Measurements from ENCODE around the gene ZNF598.
"Not testable (repeated sequence)": the region's sequence is repeated elsewhere in the genome, so short reads cannot be mapped to it uniquely, and the experiment has no call there.

ZNF598 gene

DNA sequence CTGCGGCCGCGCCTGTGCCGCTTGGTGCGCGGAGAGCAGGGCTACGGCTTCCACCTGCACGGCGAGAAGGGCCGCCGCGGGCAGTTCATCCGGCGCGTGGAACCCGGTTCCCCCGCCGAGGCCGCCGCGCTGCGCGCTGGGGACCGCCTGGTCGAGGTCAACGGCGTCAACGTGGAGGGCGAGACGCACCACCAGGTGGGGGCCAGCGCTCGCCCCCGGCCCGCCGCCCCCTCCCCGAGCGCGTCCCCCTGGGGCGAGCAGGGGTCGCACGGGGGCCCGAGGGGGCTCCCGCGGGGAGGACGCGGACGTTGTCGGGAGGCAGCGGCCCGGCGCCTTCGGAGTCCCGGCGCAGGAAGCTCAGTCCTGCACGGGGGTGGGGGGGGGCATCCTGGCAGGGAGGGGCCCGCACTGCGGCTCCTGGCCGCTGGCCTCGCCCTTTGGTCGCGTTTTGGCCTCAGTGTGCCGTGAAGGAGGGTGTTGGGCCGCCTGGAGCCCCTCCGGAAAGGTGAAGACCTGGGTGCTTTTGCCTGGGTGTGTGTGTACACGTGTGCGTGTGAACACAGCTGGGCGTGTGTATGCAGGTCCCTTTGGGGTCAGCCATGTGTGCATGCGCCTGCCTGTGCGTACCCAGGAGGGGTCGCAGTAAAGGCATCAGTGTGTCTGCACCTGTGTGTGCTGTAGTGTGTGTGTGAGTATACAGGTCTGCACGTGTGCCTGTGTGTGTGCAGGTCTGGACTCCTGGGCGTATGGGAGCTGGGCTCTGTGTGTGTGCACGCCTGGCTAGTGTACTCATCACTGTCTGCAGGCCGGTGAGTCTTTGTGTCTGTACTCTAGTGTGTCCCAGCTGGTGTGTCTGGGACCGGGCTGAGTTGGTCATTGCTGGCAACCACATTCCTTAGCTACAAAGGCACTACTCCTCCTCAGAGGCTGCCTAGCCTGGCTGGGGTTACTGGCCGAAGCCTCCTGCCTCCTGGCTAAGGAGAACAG is 17.7 kb upstream of the ZNF598 start:
- DNase-seq: no peak

DNA sequence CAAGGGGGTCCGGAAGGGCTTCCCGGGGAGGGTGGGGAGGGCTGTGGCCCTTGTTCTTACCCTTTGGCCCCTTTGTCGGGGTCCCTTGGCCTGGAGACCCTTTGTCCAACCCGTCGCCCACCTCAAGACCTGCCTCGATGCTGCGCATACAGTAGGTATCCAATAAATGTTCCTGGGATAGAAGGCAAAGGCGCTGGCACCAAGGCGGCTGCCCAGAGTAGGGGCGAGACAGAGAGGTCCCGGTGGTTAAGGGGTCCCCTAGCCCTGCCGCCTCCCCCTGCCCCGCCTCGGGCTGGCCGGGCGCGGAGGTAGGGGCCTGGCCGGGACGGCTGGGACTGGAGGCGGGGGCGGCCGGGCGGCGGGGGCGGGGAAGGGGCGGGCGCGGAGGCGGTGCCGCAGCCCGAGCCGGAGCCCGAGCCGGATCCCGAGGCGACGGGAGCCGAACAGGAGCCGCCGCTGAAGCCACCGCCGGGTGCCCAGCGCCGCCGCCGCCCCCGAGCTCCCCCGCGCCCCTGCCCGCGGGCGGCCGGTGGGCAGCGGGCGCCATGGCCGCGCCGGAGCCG is 16.9 kb upstream of the ZNF598 start, which contains the start of gene NHERF2:
NHERF2 (plus strand) TSS at position 442 of the 563 bp plus-strand sequence; CDS start at position 546, 104 bp downstream.
- DNase-seq: peak in 1 of 2 experiments; percentile 53

DNA sequence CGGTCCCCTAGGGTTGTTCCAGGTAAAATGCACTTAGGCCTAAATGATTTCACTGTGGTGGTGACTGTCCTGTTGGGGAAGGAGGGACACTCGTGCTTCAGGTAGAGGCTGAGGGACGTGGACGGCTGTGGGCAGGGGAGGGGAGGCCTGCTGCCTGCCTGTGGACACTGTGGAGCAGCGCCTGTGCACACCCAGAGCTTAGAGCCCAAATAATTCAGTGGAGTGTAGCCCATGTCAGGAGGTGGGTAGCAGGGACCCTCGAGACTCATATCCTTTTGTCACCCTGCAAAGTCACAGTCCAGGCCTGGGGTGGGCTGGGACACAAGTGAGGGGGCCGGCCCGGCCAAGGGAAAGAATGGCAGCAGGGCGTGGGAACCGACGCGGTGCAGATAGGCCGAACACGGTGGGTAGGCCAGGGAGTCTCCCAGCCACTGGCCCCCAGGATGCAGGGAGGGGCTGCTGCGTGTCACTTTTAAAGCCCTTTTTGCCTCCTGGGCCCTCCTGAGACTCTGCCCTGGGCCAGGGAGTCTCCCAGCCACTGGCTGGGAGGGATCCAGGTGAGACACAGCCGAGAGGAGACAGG is 16.3 kb upstream of the ZNF598 start:
- no peak for DNase-seq

DNA sequence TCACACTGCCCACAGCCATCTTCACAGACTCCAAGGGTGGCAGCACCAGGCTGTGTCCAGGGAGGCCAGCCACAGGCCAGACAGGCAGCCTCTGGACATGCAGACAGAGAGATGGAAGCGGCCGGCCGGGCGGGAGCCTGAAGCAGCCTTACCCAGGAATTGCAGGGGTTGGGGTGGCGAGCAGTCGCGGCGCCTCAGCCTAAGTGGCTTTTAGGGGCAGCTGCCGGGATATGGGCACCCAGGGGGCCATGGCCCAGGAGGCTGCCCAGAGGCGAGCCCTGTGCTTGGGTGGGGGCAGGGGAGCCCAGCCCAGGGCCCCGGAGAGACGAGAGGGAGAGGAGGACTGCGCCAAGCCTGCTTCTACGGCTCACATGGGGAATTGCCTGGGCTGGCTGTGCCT is 15.6 kb upstream of the ZNF598 start:
- no peak for DNase-seq

DNA sequence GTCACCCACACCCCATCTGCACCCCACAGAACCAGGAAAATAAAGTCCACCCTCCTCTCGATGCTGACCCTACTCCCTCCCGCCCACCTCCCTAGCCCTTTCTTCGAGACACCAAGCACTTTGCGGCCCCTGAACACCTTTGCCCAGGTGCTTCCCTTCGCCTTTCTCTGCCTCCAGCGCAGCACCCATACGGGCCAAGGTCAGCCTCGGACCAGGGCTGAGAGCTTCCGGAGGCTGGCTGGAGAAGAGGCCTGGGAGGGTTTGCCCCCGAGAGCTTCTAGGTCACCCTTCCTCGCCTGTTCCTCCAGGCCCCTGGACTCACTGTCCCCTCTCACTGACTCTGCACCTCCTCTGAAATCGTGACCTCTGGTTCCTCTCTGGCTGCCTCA is 14.4 kb upstream of the ZNF598 start:
- DNase-seq: no peak

DNA sequence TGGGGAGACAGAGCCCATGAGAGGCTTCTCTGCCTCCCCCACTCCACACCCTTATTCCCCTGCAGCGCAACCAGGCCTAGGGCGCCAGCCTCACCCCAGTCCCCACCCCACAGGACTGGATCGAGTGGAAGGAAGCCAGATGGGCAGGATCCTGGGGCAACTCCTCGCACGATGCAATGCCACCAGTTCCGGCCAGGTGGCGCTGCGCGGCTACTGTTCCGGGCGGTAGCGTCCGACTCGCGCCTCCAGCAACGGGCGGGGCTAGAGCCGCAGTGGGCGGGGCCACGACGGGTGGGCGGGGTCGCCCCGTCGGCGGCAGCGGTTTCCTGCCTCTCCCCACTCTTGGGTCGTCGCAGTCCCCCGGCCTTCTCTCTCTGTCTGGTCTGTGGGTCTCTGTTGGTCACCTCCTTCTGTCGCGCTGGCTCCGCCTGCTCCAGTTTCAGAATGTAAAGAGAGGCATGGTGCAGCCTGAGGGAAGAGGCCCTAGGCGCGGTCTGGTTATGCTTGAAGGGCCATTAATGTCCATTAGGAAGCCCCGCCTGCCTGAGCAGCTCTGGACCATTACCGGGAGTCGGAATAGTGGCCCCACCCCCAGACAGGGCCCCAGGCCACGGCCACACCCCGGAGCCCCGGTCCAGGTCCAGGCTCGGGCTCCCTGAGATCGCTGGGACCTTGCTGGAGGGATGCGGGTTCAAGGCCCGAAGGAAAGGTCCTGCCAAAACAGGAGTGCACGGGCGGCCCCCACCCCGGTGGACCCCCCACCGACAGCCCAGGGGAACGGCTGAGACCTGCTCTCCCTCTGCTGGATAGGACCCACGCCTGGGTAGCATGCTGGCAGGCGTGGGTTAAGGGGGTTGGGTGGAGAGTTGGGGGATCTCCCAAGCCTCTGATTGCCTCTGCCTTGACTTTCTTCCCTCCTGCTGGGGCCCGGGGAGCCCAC is 13.7 kb upstream of the ZNF598 start:
- DNase-seq: peak; percentile 94 to 98

DNA sequence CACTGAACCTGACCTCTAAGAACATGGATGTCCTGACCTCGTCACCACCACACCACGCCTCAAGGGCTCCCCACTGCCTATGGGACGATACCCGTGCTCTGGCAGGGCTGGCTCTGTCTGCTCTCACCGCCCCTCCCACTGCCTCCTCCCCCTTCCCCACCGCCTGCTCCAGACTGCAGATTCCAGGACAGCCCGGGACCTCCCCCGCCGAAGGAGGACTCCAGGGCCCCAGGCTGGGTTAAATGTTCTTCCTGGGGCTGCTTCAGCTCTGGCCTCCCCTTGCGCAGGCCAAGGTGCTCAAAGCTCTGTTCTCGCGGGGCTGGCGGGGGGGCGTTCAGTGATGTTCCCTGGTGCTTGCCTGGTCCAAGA is 13.1 kb upstream of the ZNF598 start:
- no peak for DNase-seq

DNA sequence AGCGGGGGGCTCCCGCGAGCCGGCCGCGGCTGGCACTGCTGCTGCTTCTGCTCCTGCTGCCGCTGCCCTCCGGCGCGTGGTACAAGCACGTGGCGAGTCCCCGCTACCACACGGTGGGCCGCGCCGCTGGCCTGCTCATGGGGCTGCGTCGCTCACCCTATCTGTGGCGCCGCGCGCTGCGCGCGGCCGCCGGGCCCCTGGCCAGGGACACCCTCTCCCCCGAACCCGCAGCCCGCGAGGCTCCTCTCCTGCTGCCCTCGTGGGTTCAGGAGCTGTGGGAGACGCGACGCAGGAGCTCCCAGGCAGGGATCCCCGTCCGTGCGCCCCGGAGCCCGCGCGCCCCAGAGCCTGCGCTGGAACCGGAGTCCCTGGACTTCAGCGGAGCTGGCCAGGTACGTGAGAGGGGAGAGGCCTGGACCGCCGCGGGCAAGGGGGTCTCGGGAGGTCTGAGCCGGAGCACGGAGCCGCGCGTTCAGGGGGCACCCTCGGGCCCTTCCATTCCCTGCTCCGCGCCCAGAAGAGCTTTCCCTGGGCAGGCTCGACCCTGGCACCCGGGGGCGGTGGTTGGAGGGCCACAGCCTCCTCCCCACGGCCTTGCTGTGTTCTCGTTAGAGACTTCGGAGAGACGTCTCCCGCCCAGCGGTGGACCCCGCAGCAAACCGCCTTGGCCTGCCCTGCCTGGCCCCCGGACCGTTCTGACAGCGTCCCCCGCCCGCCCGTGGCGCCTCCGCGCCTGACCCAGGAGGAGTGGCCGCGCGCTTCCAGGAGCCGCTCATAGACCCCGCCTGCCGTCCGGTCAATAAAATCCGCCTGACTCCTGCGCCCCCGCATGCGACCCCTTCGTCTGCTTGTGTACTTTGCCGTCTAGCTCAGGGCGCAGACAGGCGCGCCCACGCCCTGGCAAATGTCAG is 10.6 kb upstream of the ZNF598 start:
- no peak for DNase-seq

DNA sequence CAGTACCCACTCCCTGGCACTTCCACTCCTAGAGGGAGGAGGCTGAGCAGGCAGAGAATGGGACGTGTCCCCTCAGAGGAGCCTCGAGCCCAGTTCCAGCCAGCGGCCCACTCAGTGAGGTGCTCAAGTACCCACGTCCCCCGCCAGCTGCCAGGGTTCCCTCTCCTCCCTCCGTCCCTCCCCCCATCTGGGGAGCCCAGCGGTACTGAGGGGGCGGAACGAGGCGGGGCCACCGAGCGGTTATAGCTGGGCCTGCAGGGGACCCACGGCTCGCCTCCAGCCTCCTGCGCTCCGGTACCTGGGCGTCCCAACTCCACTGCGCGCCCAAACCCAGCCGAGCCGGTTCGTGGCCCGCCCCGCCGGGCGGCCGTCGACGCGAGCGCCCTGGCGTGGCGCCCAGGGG is 9.9 kb upstream of the ZNF598 start, which contains the start of gene NPW:
NPW (plus strand) TSS at position 268 of the 403 bp plus-strand sequence.
- no peak for DNase-seq

DNA sequence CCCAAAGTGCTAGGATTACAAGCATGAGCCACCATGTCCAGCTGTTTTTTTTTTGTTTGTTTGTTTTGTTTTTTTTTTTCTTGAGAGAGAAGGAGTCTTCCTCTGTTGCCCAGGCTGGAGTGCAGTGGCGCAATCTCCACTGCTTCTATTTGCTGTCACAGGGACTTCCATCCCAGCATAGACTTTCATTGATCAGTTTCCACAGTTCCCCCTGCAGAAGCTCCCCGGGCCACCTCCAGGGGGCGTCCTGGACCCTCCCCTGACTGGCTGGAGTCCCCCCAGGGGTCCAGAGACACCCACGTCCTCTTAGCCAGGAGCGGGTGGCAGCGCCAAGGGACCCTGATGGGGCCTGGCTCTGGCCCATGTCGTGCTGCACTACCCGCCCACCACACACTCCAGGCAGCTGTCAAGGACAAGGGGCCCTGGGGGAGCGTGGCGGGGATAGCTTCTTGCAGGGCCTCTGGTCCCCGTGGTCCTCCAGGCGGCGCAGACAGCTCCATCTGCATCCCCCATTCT is 6.8 kb upstream of the ZNF598 start:
- DNase-seq: no peak

DNA sequence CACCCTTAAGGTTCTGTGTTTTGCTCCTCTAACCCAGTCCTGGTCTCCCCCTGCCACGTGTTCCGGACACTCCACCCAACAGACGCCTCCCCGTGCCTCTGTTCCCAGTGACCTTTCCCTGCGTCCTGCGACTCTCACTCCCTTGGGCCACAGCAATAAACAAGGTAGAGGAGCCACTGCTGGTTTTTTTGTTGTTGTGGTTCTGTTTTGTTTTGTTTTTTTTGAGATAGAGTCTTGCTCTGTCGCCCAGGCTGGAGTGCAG is 6.3 kb upstream of the ZNF598 start:
- no peak for DNase-seq

DNA sequence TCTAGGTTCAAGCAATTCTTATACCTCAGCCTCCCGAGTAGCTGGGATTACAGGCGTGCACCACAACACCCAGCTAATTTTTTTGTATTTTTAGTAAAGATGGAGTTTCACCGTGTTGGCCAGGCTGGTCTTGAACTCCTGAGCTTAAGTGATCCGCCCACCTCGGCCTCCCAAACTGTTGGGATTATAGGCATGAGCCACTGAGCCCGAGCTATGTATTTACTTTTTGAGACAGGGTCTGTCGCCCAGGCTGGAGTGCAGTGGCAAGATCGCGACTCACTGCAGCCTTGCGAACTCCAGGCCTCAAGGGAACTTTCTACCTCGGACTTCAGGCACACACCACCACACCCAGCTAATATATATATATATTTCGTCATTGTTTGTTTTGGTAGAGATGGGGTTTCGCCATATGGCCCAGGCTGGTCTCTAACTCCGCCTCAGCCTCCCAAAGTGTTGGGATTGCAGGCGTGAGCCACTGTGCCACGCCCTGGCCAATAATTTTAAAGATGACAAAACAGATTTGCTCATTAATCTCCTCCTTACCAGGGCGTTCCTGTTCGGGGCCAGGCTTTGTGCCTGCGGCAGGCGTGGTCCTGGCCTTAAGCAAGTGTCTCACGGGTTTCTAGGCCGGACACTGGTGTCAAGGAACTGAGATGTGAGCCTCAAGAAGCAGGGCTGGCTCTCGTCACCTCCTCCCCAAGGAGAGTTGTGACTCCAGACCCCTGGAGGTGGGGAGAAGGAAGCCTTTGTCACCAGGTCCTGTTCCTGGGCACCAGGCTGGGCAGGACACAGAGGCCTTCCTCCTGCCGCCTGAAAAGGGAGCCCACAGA is 5.7 kb upstream of the ZNF598 start:
- DNase-seq: no peak

DNA sequence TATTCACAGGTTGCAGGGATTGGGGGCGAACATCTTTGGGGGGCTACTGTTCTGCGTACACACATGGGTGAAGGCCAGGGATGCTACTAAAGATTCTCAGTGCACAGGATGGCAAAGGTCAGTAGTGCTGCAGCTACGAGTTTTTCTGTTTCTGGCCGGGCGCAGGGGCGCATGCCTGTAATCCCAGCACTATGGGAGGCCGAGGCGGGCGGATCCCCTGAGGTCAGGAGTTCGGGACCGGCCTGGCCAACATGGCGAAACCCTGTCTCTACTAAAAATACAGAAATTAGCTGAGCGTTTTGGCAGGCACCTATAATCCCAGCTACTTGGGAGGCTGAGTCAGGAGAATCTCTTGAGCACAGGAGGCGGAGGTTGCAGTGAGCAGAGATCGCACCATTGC is 3.9 kb upstream of the ZNF598 start:
- no peak for DNase-seq

DNA sequence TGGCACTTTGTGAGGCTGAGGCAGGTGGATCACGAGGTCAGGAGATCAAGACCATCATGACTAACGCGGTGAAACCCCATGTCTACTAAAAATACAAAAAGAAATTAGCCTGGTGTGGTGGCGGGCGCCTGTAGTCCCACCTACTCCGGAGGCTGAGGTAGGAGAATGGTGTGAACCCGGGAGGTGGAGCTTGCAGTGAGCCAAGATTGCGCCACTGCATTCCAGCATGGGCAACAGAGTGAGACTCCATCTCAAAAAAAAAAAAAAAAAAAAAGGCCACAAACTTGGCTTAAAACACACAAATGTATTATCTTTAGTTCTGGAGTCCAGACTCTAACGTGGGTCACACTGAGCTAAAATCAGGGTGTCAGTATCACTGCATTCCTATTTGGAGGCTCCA is 2.1 kb upstream of the ZNF598 start:
- not testable (repeated sequence) for DNase-seq

DNA sequence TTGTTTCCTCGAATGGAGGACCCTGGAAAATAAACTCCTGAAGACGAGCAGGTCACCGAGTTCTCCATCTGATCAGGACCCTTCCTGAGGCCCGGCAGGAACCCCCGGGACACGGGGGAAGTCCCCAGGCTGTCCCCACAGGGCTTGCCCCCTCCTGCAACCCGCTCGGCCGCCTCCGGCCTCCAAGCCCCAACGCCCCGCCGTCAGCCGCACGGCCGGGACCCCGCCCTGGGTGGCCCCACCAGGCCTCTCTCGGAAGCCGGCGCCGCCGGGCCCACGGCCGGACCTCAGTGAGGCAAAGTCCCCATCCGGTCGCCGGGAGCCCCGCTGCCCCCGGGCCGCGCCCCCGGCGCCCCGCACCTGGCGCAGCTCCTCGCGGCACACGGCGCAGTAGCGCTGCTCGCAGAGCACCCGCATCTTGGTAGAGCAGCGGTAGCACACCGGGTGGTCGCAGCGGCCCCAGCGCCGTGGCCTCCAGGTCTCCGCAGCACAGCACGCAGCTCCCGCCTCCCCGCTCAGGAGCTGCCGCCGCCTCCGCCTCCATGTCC is 383 bp downstream of the ZNF598 start:
- no peak for DNase-seq

DNA sequence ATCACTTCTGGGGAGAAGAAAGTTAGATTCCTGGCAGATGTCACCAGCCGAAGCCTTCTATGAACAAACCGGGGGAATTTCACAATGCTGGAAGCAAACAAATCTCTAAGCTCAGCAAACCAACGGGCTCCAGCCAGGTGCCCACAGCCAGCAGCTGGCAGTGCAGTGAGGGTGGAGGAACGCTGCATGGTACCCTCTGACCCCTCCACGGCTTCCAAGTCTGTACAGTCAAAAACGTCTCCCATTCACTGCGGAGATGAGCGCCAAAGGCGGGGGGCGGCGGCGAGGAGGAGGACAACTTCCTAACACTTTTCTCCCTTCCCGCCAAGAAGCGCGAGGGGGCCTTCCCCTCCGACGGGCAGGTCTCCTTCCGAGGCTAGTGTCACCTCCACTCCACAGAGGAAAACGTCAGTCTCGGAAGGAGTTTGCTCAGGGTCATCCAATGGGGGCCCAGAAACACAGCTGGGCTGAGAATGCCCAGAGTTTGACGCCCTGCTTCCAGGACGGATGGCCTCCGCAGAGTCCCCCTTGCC is 924 bp downstream of the ZNF598 start:
- no peak for DNase-seq

DNA sequence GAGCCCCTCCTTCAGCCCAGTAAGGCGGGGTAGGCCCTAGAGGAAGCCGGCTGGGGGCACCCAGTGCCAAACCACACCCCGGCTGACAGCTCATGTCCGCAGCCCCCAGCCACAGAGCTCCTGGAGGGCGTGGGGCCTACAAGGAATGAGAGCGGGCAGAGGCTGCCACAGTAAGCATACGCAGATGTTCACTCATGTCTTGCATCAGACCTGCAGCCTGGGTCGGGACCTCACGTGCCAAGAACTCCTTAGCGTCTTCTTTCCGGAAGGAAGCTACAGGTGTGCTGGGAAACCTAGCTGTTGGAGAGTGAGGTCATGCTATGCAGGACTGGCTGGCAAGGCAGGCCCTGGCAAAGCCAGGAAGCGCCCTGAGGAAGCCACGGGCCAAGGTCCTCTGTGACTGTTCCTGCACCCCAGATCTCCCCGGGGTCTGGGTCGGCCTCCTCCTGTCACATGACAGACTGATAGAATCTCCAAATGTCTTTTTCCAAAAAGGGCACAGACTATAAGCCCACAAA is 1.6 kb downstream of the ZNF598 start:
- no peak for DNase-seq

DNA sequence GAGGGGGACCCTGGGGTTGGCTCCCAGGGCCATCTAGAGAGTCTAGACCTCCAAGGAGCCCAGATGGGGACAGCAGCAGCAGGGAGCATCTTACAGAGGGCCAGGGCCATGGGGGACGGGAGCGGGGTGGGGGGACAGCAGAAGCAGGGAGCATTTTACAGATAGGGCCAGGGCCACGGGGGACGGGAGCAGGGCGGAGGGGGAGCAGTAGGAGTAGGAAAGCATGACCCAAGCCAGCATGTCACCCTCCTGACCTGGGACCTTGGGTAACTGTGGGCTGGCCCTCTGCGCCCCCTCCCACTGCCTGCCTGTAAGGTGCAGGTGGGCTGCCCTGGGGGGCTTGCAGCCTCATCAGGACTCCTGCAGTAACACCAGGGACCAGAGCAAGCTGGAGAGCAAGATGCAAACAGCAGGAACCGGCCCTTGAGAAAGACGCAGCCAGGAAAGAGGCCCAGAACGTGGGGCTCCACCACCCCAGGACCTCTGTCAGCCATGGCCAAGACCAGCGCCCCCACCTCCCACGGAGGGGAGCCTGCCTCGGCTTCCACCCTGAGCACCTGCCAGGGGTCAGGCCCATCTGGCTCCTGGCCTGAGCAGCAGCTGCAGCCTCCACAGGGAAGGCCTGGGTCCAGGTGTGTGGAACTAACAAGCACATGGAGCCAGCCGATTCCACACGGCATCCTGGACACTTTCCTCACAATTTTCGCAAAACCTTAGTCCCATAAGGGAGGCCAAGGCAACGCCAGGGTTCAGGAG is 2.4 kb downstream of the ZNF598 start:
- DNase-seq: no peak

DNA sequence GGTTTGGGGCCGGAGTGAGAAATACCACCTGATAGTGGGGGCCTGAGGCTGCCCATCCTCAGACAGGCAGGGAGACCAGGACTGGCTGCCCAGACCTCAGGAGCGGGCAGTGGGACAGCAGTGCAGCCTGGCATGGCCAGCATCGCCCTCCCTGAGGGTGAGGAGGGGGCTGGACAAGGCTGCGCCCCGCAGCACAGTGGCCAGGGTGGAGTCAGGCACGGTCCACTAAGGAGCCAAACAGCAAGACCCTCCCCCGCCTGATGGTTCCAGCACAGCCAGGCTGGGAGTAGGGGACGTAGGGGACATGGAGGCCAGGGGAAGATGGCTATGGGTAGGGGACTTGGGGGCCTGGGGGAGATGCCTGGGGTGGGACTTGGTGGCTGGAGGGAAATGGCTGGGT is 3.3 kb downstream of the ZNF598 start:
- no peak for DNase-seq
